AG09319 (cell line): ENCODE measurements around the gene PAK1IP1.
"Not testable (repeated sequence)": the region's sequence is repeated elsewhere in the genome, so short reads cannot be mapped to it uniquely, and the experiment has no call there.

ENCODE experiments used
- DNase-seq: peaks from one replicate; pipeline ENCODE4 v3.0.0-alpha.2; 2010; ENCODE audit warnings: low read depth; ENCODE audit errors: extremely low read depth
- CTCF ChIP-seq: IDR thresholded peaks from 2 replicates; pipeline ENCODE4 v1.5.1; 2011; ENCODE audit warnings: low read depth, mild to moderate bottlenecking, inconsistent platforms, low read length, moderate library complexity

PAK1IP1 gene

GRCh38 chr6:10746915-10747250 is 52.1 kb downstream of the PAK1IP1 start:
- no peak for TF ChIP-seq CTCF
- DNase-seq: no peak

GRCh38 chr6:10747251-10747972 is 52.6 kb downstream of the PAK1IP1 start, which contains the start of gene TMEM14B:
Gene TMEM14B (plus strand): TSS chr6:10747805. CDS start chr6:10749246, 1,441 bp downstream.
- TF ChIP-seq CTCF: no peak
- DNase-seq: peak; percentile 88

GRCh38 chr6:10749734-10750133 is 55.0 kb downstream of the PAK1IP1 start:
- TF ChIP-seq CTCF: no peak
- DNase-seq: no peak

- not testable (repeated sequence) for DNase-seq
These were observed 55.8 kb downstream of the PAK1IP1 start for GRCh38 chr6:10750568-10750967.

- not testable (repeated sequence) for DNase-seq
These were observed 57.0 kb downstream of the PAK1IP1 start for GRCh38 chr6:10751757-10752156.

DNA sequence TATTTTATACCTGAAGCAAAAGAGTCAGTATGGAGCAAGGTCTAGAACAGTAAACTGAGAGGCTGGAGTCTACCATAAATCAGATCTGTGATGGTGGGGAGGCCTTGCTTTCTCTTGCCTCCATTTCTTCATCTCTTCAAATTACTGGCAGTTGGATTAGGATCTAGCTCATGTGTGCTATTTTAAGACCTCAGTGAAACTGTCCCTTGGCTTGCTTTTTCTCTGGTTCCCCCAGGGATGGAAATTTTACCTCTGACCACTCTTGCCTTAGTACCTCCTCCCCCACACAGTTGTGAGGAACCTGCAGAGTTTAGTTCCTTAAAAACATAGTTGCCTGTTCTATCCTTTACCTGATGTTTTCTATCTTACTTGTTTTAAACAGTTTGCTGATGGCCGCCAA is 61.3 kb downstream of the PAK1IP1 start:
- no peak for TF ChIP-seq CTCF

More for the DNA sequence above, 61.3 kb downstream of the PAK1IP1 start:
- DNase-seq: no peak
